HG03469 (cell line): ENCODE data around the gene MCTP1.

ENCODE experiments used
- ATAC-seq: cut with Tn5 transposase; IDR thresholded peaks from one replicate; pipeline ENCODE4 v1.9.1; 2021; ENCODE audit warnings: mild to moderate bottlenecking, moderate library complexity, moderate number of reproducible peaks; ENCODE audit not compliant: unreplicated experiment

MCTP1 gene

DNA sequence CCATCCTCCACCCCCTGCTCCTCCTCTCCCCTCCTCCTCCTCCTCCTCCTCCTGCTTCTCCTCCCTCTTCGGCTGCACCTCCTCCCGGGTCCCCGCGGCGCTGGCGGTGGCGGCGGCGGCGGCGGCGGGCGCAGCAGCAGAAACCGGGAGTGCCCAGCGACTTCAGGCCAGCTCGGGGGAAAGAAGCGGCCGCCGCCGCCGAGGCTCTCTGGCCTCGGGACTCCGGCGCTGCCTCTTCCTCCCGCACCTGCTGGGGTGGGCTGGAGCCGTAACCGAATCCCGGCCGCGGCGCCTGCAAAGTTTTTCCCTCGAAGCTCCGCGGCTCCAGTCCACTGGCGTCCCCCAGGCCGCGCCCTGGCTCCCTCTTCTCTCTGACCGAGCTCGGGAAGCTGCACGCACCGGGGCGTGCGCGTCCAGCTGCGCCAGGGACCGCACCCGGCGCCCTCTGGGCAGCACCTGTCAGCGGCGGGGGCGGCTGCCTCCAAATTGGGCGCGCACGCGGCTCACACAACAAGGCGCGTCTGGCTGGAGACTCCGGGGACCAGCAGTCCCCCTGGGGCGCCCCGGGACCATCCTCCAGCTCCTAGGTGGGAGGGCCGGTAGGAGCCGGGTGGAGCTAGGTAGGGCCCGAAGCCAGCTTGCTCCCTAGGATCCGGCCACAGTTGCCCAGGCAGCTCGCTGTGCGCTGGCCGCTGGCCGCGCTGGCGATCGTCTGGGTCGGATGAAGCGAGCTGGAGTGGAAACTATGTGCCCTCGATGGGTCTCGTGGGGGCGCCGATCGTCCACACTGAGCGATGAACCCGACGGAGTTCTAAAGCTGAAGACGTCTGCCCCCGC lies at the start of gene MCTP1:
MCTP1 (minus strand) TSS at position 523 of the 837 bp plus-strand sequence.
- ATAC-seq = no peak

DNA sequence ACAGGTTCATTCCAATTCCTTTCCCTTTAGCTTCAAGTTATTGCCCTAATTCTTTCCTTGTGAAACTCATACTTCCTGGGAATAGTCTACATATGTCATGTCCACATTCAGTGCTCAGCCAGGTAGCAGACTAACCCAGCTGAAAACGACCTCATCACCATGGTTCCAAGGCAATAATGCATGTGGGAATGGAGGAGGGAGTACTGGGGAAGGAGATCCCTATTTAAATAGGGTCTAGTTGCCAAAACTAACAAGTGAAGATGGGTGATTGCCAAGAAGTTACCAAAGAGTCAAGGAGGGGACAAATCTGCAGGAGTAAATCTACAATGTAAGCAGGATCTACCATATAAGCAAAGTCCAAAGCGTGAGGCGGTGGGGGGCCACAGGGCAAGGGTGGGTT lies 47.3 kb upstream of the MCTP1 start:
- no peak for ATAC-seq

DNA sequence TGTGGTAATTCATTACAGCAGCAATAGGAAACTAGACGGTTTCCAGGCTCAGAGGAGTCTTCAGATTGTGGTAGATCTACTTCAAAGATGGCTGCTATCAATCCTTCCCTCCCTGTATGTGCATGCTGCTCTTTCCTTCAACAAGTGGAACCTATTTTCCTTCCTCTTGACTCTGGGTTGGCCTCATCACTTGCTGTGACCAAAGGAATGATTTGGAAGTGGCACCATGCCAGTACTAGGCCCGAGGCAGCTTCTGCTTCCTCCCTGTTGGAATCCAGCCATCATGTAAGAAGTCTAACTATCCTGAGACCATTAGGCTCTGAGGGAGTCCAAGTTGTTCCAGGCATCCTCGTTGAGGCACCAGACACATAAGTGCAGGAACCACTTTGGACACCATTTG lies 46.5 kb upstream of the MCTP1 start:
- no peak for ATAC-seq

DNA sequence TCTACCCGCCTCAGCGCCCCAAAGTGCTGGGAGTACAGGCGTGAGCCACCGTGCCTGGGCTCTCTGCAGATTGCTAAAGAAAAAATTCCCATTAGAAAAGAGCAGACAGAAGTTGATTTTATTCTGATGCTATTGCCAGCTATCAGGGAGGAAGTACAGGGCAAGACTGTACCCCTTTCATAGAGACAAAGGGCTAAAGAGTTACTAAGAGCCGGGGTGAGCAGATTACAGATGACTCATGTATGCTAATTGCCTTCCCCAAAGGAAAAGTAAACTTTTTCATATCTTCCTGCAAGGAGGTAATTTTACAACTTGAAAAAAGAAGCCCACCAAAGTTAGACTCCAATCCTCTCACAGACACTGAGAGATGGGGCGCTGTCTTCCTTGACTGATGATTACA lies 42.3 kb upstream of the MCTP1 start:
- ATAC-seq = no peak

DNA sequence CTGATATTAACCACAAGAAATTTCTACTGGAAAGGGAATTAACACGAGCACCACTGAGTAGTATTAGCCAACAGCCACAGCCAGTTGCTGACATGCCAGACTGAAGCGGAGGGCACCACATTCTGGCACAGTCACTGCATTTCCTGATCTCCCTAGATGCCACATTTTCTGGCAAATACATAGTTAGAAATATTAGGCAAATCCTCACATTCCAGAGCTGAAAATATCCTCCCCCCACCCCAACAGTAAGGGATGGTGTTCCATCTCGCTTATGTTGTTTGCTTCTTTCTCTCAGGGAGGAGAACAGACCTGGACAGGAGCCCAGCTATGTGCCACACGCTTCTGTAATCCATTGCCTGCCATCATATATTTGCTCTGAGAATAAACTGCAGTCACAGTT lies 32.8 kb upstream of the MCTP1 start:
- ATAC-seq = no peak

DNA sequence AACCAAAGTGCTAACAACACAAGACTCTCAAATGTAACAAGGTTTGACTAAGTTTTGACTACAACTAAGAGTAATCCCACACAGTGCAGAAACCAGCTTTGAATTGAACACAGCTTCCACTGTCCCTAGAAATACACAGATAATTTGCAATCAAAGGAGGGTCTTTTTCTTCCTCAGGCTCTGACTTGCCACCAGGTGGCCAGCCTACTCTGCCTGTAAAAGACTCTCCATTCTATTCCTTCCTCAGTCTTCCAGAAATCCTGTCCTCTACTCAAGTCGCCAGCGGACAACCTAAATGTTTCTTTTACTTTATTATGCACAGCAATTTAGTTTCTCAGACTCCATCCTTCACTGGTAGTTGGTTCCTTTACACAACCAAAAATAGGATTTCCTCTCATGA lies 32.2 kb upstream of the MCTP1 start:
- no peak for ATAC-seq

DNA sequence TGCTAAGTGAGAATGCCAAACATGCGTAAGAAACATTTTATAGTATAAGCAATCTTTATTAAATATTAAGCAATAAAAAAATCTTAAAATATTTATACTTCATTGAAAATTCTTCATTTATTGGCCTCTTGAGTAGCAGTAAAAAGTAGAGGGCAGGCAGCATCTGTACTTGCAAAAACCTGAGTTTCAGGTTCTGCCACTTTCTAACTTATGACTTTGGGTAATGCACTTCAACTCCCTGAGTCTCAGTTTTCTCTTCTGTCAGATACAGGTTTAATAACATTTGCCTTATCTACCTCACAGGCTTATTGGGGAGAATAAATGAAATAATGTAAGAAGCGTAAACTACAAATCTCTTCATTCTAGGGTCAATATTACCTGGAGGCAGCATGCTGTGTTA lies 19.8 kb upstream of the MCTP1 start:
- no peak for ATAC-seq

DNA sequence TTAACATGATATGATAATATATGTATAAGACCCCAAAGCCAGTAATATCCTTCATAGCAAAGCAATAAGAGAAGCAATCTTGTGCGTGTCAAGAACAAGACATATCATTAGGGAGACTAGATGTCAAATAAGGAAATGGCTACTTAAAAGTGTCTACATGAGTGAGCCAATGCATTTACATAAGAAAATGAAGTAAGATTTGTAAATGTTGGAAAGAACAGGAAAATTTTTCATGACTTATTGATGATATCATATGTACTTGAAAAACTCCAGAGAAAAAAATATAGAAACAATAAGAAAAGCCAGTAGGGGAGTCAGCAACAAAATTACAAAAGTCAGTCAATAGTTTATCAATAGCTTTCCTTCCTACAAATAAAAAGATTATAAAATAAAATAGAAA lies 13.8 kb upstream of the MCTP1 start:
- ATAC-seq = no peak

DNA sequence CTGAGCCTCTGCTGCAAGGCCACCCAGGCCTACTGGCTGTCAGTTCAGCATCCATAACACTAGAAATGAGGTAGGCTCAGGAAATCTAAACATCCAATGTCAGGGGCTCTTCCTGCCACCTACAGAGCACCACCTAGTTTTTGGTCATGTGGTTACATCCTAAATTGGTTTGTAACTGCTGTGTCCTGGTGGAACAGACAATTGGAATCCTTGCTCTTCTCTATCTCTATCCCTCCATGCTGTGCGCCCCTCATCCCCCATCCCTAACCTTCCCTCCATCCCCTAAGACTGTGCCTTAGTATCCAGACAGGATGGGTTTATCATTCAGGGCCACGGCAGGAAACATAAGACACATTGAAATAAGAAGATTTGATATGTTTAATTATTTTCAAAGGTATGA lies 11.4 kb upstream of the MCTP1 start:
- no peak for ATAC-seq

DNA sequence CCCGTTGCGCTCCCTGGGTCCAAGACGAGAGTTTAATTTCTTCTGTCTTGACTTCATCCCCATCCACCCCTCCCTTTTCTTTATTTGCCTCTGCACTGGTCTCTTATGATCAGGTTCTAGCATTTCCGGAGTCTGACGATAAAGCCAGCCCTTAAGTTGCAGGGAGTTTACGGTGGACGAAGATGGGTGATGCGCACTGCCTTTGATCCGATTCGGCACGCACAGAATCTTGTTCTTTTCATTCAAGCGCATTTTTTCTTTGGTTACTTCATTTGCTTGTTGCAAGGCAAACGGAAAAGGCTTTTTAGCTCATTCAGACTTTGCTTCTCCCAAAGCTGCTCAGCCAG lies 488 bp upstream of the MCTP1 start:
- ATAC-seq = no peak

DNA sequence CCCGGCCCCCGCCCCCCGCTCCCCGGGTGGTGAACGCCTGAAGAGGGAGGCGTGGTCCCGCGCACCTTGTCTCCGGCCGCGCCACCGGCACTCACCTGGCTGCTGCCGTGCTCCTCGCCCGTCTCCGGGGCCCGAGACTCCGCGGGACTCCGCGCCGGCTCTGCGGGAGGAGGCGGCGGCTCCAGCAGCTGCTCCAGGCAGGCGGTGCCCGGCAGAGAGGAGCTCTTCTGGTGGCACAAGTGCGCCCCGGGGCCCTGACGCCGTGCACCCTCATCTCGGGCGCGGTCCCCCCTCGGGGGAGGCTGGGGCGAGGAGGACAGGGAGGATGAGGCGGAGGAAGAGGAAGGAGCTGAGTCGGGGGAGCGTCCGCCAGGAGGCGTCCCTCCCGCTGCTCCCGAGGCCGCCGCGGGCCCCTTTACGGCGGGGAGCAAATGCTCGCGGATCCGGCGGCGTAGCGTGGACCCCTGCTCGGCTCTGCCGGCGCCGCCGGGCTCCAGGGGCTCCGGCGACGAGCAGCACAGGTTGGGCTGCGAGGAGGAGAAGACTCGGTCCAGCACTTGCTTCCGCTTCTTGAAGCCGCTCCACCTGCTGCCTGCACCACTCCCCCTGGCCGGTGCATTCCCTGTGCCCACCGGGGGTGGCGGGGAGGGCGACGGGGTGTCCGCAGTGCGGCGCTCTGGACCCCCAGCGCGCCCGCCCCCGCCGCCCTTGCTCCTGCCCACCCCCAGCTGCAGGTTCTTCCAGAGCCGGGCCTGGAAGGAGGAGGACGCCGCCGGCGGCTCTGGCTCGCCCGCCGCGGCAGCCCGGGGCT lies 928 bp downstream of the MCTP1 start:
- peak; percentile 42 for ATAC-seq

DNA sequence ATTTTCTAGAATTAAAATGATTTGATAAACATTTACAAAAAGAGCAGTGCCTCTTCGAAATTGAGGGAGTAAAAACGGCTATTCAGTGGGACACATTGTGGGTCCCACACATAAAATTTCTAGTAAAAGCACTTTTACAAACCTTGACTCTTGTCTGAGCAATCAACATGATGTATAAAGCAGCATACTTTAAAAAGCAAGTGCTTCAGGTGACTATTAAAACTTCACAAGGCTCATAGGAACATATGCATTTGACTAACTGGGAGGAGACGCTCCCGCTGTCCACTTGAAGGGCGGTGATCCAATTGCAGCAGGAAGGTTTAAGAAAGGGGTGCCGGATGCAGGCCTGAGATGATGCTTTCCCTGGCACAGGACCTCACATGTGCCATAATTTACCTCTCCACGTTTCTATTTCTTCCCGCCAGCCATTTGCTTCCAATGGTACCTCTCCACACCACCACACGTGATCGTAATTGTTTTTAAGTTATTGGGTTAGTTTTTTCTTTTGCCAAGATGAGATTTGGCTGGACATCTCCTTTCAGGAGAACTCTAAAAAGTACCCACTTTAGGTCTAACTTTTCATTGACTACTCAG lies 1.8 kb downstream of the MCTP1 start:
- no peak for ATAC-seq

DNA sequence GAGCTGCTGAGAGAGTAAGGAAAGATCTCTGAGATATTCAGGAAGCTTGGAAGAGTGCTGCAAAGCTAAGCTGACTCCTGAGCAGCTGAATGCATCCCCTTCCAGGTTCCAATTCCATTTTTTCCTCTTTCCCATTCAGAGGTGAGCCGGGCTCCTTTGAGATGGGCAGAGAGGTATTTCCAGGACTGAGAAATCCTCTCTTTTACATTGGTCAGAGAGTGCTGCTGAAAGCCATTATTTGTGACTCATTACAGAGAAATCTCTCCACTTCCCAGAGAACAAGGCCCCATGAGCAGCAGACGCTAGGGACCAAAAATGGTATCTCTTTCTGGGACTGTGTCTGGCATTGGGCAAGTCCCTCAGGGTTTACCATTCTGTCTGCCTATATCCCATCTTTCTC lies 3.7 kb downstream of the MCTP1 start:
- no peak for ATAC-seq

DNA sequence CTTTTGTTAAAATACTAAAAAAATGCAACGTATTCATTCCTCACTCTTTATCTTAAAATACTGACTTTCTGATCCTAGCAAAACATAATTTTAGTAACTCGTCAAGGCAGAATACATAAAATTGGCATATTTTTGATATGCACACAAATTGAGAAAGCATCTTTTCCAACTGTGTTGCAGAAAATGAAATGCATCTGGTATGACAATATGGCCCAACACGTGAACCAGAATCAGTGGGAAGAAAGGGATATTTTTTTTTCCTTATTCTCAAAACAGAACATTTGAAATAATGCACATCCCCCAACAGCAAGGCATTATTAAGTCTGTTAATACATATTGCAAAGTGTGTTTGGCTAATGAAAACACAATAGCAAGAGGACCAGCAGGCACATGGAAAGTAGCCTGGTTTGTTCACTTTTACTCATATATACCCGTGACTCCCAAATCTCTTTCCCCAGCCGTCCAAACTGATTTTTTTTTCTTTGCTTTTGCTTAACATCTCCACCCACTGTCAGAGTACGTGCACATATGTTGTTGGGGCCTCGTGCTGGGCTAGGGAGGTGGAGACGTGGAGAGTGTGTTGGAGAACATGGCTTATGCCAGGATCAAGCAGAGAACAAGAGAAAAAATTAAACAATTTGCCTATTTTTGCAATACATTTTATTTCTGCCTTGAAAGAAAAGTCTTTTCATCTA lies 4.3 kb downstream of the MCTP1 start:
- no peak for ATAC-seq

DNA sequence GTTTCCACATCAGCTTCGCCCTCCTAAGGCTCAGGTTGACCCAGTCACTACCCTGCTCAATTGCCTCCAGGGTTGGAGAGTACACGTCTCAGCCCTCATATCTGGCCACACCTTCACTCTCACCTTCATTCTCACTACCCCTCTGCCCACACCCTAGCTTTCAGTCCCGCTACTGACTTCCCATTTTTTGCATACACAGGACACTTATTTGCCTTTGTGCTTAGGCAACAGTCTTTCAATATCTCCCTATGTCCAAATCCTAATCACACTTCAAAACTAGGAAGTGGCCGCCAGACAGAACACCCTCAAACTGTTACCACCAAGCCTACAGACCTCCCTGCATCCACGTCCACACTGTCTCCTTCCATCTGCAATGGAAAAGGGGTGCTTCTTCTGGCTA lies 10.9 kb downstream of the MCTP1 start:
- ATAC-seq = no peak

DNA sequence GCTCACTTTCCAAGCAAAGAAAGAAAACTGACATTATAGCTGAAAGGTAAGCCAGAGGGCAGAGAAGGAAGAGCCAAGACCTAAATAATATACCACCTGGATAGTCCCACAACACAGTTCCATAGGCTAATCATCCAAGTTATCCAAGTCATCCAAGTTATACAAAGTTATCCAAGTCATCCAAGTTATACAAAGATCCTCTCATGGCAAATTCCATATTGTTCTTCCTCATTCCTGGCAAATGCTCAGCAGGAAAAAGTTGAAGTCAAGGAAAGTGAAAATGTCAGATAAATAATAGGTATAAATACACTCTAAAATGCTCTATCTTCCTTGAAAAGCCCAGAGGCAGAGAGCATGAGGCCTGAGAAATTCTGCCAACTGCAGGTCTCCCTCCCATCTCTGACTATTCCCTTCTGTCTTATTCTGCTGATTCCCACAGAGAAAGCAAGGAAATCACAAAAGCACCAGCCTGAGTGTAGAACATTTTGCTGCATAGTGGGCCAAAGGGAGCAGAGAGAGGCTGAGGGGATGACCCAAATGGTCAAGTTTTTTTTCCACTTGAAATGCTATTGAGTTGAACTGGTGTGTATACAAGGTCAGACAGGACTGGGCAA lies 12.5 kb downstream of the MCTP1 start:
- no peak for ATAC-seq

DNA sequence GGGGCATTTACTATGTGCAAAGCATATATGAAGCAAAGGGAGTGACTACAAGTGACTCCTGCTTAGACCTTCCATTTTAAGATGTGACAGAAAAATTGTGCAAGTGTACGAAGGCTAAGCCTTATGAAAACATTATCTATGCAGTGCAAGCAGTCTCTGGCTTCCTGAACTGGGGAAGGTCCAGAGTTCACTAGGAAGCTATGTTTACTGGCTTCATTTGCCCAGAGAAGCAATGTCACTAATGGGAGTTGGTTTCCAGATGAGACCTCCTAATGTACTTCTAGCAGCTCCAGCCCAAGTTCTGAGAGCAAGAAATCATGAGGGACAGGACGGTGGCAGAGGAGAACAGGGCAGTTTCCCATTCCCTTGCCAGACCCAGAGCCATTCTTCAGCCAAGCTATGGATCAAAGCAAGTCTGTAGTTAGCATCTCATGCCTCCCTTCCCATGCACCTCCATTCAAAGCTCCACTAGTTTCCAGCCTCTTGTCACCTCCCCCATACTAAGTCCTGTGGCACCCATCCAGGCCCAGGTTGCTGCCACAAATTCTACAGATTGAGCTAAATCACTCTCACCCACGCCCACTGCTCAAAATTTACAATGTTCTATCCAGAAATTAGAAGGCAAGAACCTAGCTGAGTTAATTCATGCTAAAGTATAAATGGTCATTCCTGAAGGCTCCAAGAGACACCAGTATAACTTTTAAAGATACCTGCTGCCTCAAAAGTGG lies 21.8 kb downstream of the MCTP1 start:
- ATAC-seq = no peak

DNA sequence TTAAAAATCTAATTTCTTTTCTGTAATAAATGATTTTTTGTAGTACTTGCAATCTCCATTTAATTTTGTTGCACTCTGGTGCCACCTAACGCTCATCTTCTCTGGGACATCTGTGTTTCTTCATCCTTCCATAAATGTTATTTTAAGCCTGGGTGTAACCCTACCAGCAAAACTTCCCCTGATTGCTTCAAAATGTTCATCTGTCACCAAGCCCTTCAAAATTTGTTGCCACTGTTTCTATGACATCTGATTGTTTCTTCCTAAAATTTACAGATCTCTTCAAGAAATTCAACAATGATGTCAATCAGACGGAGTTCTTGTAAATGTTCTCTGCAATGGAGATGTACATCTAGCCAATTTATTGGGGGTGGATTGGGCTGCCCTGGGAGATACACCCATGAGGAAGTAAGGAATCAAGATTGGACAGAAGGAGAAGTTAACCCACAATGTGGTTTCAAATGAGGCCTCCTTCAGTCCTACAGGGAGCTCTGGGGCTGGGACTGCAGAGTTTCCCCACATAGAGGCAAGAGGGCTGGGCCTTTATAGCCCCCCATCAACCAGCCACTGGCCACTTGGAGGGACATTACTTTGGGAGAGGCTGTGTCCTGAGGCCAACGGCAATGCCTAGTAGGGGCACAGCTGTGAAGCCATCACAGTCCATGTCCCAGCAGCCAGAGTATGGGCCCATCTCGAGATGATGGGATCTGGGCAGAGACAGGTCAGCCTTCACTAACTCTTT lies 23.3 kb downstream of the MCTP1 start:
- ATAC-seq = no peak

DNA sequence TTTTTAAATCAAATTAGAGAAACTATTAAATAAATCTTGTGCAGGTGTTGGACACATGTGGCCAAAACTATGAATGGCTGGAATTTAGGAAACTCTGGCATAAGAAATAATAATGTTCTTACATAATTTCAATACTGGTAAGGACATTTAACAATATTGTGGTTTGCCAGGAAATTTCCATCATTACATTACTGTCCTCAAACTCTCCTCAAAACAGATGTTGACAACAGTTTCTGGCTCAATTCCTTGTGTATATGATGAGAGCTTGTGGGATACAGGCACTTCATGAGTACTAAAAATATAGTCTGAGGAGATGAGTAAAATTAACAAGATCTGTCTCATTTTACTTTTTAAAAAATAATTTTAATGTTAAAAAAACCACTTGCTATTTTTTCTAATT lies 27.9 kb downstream of the MCTP1 start:
- no peak for ATAC-seq

DNA sequence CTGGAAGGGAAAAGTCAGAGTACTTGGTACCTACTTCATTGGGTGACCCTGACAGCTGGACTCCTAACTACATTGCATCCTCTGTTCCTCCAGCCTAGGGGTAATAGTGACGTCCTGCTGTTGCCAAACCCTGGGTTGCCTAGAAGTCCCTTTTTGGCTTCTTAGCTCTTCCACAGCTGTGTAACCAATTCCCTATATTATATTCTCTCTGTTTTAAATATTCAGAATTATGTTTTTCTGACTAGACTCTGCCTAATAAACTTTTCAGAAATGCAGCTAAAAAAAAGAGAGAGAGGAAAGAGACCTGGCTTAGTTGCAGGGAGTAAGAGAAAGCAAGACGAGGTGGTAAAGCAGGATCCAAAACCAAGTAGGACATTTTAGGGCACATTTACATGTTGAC lies 28.4 kb downstream of the MCTP1 start:
- ATAC-seq = no peak
